CD4-positive, alpha-beta T cell treated with Interleukin-4 for 4 hours (primary cell): ENCODE measurements around the gene NFKB2.

Experiments
- DNase-seq: peaks from one replicate; pipeline ENCODE4 v3.0.0-alpha.2; 2020

The NFKB2 gene

DNA sequence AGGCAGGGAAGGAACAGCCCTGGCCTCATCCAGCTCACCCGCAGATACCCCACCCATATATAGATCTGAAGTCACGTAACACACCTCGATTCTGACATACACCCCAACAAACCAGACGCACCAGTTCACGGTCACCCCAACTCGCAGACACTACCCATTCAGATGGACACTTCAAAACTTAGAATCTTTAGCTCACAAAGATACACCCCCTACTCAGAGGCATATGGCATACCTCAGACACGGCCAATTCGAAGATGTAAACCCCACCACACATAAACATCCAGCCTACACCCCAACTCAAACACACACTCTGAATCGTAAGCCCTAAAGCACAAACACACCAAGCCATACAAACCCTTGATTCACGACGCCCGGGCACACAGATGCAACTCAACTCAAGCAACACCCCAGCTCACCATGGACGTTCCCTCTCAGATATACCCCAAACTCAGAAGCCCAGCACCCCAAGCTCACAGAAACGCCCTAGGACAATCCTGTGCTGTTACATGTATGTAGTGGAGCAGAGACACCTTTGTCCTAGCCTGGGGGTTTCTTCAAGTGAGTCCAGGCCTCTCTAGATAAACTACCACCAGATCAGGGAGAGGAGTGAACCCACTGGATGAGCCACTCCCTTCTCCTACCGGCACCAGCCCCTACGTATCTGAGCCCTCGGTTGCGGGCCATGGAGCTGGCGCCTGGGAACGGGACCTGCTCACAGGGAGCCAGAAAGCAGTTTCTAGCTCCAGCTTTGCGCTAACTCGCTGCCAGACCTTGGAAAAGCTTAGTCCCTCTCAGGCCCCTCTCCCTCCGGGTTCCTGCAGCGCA, 14.3 kb downstream of the NFKB2 start:
- DNase-seq: no peak

DNA sequence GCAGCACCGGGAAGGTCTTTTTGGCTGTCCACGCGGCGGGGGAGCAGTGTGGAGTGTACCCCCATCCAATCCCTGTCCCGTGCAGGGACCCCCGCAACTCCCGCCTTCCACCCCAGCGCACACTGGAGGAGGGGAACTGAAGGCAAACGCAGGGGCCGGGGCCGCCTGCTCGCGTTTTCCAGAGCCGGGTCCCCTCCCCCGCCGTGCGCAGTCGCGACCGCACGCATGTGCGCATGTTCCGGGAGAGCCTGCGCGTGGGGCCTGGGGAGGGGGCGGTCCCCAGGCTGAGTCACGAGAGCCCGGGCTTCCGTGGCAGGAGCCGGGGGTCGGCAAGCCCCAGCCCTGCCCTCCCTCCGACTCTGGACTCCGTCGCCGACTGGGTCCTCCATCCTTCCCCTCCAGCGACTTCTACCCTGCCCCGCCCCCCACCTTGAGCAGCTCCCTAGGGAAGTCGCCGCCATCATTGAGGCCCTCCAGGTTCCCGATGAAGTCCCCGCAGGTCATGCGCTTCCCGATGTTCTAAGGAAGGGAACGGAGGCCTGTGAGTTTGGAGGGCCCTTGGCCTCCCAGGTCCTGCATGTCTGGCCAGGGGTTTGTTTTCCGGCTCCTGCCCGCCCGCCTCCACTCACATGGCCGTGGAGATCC, 15.0 kb downstream of the NFKB2 start:
- no peak for DNase-seq

DNA sequence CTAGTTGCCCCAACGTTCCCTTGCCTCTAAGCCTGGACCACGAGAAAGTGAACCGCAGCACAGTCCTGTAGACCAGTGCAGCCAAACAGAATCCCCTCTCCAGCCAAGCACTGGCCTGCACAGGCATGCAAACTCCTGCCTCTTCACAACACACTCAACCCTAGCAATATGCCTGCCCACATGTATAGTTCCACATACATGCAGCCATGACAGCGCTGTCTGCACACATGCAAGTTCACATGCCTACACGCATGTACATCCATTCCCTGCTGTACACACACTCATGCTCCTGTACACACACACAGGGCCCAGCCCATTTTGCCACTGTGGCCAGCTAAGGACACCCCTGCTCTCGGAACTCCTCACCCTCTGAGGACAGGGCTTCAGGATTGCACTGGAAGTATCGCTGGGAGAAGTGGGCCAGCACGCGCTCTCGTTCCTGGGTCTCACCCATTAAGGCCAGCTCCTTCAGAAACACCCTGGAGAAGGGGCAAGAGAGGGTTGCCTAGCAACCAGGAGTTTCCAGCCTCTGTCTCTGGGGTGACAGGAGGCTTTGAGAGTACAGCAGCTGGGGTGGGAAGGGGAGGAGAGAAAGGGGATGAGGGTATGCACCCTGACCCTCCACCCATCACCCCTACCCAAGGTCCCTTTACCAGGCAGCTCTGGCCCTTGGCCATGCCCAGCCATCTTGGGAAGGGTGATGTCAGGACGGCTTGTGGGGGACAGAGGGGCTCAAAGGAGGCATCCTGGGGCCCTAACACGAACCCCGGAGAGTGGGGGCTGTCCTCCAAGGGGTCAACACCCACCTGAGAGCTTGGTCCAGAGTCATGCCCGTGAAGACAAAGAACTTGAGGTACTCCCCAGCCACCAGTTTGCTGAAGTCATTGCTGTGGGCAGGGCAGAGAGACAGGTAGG, 16.1 kb downstream of the NFKB2 start:
- no peak for DNase-seq

DNA sequence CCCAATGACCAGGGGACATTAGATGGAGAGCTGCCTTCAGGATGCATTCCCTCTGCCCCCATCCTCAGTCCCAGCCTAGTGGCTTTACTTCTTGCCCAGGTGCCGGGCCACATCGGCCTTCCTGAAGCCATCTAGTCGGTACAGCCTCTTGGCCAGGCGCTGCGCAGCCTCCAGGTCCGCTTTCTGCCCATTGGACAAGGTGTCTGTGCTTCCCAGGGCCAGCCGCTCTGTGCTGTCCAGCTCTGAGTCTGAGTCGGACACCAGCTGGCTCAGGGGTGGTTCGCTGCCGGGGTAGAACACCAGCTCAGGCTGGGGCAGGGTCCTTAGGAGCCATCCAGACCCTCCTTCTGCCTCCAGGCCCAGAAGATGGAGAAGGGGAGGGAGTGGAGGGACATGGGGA, 16.8 kb downstream of the NFKB2 start:
- DNase-seq: no peak

DNA sequence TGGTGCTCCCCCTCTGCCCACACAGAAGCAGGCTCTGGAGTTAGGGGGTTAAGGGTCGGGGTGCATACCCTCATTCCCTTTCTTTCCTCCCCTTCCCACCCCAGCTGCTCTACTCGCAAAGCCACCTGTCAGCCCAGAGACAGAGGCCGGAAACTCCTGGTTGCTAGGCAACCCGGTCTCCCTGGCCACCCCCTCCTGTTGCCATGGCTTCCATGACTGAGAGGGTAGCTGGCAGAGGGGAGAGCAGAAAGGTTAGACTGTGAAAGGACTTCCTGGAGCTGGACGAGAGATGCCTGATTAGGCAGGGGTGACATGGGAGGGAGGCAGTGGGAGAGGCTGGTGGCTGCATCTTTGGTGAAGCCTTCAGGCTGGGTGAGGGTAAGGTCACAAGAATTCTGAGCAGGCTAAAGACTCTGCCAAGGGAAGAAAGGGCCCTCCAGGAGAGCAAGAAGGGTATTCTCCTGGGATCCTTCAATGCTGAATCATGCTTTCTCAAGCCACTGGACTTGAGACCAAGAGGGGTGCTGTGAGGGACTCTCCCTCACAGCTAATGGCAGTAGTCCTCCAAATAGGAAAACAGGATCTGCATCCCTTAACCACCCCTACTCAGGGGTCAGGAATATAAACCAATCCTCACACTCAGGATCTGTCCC, 17.7 kb downstream of the NFKB2 start:
- peak; percentile 44 for DNase-seq

DNA sequence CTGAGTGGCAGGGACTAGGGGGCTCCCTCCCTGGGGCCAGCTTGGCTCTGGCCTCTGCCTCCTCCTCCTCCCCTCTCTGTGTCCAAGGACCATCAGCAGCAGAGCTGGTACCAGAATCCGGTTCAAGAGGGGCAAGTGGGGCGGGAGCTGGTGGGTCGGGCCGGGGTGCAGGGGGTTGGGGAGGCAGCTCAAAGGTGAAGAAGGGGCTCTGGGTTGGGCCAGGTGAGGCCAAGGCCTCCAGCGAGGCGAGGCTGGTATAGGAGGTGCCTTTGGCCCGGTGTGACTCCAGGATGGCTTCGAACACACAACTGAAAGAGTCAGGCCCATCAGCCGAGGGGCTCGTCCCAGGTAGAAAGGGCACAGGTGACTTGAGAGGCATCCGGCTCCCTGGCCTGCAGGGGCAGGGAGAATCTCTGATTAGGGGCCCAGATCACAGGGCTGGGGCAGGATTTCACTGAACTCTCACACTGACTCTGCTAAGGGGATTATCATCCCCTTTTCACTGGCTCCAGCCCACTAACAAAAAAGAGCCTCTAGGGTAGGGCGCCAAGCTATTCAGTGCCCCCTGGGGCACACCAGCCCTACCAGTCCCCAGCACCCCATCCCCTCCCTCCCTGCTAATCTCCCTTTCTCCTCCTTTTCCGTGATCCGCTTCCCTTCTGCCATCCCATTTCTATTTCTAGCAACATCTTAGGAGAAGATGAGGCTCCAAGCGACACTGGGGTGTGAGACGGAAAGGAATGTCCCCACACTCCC, 18.5 kb downstream of the NFKB2 start:
- DNase-seq: no peak

DNA sequence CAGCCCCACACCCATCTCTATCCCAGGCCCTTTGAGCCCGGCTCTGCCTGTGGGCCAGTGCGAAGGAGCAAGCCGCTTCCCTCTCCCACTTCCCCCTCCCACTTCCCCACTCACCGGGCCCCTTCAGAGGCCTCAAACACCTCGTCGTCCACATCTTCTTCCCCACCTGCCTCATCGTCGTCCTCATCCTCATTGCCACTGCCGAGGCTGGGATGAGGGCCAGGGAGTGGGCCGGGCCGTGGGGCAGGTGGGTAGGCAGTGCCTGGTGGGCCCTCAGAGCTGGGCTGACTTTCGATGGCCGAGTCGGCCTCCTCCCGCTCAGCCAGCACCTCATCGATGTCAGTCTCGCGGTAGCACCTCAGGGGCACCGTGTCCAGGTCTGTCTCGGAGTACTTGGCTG, 19.2 kb downstream of the NFKB2 start:
- no peak for DNase-seq

DNA sequence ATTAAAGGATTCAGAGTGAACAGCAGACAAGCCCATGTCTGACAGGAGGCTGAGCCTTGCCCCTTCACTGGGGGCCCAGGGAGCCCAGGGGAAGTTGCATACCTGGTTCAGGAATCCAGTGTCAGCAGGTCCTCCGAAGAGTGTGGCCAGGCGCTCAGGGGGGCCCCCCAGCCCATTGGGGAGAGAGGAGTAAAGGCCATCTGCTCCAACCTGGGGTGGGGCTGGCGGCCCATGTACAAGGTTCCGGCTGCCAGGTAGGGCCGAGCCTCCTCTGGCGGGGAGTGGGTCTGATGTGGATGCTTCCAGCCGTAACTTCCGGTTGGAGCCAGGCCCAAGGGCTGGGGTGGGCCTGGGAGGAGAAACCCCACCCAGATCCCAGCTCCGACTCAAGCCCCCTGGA, 20.8 kb downstream of the NFKB2 start:
- DNase-seq: no peak

DNA sequence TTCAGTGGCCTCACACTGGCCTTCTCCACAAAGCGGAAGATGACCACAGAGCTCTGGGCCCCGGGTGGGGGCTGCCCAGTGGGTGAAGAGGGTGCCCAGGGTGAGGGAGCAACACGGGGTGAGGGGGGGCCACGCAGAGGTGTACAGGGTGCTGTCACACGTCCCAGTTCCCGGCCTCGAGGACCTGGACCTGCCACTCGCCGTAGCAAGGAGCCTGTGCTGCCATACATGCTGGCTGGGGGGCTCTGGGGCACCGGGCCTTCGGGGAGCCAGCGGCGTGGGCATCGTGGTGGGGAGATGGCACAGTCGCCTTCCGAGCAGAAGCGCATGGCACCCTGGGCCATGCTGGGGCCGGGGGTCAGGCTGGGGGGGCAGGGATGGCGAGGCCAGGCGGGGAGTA, 21.2 kb downstream of the NFKB2 start:
- no peak for DNase-seq

DNA sequence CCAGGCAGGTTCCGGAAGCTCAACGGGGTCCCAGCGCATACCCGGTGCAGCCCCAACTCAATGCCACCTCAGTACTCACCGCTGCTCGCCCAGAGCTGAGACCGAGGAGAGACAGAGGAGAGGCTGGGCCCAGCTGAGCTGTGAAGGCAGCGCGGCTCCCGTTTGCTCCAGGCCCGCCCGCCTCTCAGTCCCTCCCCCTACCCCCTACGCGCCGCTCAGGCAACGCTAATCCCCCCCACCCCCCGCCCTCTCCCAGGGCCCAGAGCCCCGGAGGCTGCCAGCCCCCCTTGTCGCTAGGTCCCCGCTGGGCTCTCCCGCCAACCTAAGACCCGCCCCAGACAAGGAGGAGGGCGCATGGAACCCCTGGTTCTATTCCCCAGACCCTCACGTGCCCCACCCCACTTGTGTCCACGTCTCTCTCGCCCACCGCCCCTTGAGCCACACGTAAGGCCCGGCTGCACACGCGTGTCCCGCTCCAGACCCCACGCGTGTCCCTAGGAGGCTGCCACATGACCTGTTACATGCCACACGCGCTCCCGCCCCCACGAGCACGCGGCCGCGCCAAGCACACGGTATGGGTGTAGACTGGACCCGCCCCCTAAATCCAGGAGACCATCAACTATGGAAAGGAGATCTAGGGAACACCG, 23.2 kb downstream of the NFKB2 start, which contains the start of gene PSD:
TSS of gene PSD (minus strand) at position 164 of the 647 bp plus-strand sequence. CDS start 1,747 bp downstream, outside the sequence.
- no peak for DNase-seq

DNA sequence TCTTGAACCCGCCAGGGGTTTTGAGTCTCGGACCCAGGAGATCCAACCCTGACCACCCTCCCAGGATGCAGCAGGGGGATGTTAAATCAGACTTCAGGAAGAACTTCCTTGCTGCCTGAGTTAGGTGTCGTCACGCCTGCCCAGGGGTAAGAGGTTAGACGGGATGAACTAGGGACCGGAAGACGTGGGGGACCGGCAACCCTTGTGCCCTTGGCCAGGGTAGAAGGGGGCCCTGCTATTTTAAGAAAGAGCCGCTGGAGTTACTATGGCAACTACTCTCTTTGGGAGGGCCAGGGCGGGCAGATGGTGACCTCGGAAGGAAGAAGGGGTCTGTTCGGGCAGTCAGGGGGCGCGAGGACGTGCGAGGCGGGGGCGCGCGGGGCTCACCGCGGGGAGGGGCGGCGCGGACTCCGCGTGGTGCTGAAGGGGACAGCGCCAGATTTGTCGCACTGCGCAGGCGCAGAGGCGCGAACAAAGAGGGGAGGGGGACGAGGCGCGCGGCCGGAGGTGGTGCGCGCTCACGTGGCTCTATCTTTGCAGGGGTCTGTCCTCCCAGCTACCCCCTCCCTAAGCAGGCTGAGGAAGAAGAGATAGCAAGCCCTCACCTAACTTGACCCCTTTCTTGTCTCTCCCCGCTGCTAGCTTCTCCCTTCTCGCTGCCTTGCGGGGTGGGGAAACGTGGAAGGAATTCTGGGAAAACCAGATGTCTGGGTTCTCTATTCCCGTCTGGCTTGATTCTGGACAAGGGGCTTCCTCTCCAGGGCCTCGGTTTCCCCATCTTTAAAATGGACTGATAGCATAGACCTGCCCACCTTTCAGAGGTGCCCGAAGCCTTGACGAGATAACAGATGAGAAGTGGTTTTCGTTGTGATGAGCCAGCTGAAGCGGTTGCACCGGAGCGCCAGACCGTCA, 24.0 kb downstream of the NFKB2 start:
- peak; percentile 56 for DNase-seq

DNA sequence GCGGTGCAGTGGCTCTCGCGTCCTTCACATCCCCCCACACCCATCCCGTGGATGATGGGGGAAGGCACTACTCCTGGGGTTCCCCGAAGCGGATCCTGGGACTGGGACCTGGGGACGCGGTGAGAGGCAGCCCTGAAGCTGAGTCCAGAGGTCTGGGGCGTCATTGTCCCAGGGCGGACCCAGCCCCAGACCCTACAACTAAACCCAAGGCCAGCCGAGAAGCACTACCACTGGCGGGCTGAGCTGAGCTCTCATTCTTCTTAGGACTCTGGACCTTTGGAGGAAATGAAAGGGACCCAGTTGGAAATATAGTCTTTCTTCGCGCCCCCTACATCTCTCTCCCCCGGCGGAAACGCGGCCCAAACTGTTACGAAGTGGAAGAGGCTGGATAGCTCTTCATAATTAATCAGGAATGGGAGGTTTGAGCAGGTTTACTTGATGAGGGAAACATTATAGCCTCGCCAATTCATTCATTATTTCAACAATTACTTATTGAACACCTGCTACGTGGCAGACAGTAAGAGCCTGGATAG, 24.7 kb downstream of the NFKB2 start:
- no peak for DNase-seq

DNA sequence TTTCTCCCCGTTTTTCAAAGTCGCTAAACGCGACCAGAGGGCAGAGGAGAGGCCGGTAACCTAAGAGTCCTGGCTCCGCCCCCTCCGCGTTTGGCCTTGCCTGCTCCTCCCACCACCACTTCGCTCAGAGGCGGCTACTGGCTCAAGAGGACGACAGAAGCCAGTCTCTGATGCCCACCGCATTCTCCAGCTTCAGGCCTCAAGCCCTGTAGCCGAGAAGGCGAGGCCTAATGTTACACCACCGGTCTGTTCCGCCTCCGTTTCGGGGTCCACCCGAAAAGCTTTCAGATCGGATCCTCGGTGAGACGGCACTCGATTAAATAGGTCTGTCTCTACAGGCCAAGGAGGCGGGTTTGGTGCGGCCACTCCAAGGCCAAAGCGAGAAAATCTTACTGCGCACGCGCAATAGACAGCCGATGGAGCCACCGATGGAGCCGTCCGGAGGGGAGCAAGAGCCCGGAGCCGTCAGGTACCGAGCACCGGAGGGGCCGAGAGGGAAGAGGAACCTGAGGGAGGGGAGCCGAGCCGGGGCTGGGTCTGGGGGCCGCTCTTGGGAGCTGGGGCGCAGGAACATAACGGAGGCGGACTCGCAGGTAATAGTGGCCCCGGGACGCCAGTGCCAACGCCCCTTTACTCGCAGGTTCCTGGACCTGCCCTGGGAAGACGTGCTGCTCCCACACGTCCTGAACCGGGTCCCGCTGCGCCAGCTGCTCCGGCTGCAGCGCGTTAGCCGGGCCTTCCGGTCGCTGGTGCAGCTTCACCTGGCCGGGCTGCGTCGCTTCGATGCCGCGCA, 25.4 kb downstream of the NFKB2 start, which contains the start of gene FBXL15:
TSS of gene FBXL15 (plus strand) at position 123 of the 793 bp plus-strand sequence. CDS start at position 417, 294 bp downstream.
- DNase-seq: peak; percentile 96

DNA sequence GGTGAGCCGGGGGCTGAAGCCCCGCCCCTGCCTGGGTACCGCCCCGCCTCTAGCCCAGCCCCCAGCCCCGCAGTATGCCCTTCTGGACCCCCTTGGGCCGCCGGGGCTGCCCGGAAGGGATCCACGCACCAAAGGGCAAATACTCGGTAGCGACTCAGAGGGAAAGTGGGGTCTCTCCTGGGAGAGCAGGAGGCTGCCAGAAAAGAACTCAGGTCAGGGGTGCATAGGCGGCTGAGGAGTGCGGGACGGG, 25.9 kb downstream of the NFKB2 start:
- DNase-seq: no peak

DNA sequence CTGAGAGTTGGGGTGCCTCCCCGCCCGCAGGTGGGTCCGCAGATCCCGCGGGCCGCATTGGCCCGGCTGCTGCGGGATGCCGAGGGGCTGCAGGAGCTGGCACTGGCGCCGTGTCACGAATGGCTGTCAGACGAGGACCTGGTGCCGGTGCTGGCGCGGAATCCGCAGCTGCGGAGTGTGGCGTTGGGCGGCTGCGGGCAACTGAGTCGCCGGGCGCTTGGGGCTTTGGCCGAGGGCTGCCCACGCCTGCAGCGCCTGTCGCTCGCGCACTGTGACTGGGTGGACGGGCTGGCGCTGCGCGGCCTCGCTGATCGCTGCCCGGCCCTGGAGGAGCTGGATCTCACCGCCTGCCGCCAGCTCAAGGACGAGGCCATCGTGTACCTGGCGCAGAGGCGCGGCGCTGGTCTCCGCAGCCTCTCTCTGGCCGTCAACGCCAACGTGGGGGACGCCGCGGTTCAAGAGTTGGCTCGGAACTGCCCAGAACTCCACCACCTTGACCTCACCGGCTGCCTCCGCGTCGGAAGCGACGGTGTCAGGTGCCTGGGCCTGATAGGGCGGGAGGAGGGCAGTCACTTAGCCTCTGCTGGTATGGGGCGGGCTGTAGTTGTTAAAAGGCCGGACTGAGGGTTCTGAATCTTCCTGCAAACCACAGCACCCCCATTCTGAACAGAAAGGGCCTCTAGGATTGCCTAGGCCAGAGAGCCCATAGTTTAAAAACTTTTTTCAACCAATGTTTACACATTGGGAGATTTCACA, 26.4 kb downstream of the NFKB2 start:
- no peak for DNase-seq

DNA sequence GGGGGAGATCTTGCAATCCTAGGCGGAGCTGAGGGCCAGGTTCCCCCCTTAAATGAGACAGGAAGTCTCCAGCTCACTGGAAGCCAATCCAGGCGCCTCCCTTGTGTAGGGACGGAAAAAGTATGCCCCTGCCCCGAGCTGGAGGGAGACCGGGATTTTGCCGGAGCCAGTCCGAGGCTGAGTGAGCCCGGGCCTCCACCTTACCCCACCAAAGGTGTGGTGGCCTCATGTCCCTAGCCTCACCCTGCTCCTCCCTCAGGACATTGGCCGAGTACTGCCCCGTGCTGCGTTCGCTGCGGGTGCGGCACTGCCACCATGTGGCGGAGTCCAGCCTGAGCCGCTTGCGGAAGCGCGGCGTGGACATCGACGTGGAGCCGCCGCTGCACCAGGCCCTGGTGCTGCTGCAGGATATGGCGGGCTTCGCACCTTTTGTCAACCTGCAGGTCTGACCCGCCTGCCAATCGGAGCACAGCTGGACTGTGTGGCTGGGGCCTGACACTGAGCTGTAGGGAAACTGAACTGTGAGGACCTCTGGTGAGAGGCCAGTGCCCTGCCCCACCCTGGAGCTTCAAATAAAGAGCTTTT, 27.1 kb downstream of the NFKB2 start:
- peak; percentile 34 for DNase-seq

DNA sequence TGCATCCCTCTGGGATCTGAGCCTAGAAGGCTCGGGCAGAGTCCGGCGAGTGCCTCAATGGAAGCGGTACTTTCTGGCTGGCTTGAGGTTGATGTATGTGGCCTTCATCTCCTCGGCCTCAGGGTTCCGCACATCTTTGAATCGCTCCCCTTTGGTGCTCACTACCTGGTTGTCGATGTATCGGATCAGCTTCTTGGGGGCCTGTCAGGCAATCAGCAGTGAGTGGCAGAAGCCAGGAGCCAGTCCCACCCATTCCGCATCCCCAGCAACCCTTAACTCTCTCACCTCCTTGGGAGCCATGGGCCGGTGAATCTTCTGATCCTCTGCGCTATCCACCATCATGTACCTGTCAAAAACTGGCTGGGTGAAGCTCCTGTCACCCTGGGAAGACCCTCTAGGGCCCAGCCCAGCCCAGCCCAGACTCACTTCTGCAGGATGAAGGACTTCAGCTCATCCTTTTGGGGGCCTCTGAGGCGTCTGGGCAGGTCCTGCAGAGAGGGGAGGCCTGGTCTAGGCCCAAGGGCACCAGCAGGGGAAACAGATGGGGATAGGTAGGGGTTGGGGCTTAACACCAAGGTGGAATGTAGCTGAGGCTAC, 28.0 kb downstream of the NFKB2 start:
- DNase-seq: no peak

DNA sequence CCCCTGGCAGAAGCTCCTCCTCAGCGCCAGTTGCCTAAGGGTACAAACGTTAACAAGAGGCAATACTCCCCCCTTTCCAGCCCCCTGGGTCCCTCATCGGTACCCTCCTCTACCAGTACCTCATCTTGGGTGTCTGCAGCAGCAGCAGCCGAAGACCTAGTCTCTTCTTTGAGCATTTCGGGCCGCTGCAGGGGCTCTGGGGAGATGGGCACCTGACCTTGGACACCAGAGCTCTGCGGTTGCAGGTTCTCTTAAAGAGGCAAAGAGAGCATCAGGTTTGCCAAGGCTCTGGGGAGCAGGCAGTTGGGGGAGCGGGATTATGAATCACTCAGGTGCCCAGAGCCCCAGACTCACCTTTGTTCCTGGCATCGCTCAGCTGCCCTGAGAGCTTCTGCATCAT, 28.6 kb downstream of the NFKB2 start:
- DNase-seq: no peak
